ENCODE measurements around the gene PRUNE1.

The PRUNE1 gene

DNA sequence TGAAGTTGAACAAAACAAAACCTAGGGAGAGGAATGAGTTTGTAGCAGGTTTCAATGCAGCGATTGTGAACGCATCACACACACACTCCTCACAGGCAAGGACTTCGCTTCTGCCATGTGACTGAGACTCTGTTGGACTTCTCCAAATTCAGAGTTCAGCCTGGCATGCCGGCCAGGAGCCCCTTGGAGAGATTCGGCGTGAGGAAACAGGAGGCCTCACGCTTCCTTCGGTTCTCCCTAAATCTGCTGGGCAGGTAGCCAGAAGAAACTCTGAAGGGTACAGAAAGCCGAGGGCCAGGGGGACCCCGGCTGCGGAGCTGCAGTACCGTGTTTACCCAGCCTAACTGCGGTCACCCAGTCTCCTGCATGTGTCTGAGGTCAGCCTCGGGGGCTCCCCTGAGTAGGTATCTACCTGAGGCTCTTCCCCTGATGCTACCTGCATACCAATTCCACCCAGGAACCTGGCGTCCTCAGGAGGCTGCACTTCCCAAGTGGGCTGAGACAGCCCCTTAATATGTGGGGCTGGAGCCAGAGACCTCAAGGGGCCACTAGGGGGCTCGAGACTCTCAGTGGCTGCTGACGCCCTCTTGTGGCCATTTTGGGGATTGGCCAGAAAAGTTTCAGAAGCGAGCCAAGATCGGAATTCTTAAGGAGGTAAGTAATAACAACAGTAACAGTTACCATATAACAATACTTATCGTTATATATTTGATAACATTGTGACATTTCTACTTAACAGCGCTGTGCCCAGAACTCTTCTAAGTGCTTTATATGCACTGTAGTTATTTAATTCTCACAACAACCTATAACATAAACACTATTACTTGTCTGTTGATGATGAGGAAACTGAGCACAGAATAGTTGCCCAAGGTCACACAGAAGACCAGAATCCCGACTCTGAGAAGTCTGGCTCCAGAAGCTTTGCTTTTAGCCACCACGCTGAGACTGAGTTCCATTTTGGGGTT is 28.9 kb upstream of the PRUNE1 start:
- DNase-seq = peak; percentile 90

DNA sequence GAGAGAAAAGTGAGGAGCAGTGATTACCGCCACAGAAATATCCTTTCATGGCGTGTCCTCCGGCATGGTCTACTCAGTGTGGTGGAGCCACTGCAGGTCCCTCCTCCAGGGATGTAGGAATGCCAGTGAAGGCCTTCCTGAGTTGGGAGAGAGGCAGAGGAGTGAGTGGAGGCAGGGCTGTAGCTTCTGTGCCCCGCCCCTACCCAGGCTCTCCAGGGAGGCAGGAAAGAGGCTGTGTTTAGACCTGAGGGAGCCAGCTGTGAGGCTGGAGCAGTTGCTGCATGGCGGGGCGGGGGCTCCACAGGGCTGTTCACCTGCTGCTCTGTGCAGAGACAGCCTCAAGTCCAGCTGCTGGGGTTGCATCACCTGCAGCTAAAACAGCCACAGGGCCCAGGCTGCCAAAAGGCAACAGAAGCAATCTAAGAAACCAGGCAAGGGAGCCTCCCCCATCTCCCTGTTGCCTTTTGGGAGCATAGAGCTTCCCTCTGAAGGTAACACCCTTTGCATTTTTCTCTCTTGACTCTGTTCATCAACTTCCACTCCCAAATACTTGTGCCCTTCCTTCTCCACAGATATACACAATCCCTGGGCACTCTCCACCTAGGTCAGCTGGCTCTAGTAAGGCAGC is 27.0 kb upstream of the PRUNE1 start:
- DNase-seq = no peak

DNA sequence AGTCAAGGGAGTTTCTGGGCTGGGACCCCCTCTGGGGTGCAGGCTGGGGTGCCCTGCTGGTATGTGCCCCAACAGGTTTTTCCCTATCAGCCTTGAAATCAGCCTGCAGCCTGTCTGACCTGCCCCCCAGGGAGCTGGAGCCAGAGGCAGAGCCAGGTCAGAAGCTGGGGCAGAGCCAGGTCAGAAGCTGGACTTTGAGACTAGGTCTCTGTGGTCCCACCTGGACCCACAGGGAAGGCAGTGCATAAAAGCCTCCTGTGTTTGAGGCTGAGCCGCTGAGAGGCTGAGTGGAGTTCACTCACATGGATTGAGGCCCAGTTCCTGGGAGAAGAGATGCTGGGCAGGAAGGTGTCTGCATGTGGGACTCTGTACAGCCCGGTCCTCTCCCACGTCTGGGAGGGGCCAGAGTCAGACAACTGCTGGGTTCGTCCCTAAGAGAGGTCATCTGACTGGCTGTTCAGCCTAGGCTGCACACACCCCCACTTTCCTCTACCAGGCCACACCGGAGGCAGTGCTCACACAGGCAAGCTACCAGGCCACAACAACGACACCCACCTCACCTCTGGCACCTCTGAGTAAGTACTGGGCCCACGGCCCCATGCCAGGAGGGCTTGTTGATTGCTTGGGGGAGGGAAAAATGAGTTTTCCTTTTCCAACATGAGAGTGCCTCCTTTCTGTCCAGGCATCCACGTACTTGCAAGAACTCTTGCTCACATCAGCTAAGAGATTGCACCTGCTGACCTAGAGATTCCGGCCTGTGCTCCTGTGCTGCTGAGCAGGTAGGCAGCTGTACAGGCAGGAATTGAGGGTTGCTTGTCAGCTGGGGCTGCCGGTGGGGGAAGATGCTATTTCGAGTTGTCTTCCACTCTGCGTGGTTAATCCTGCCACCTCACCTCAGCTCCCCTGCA is 26.2 kb upstream of the PRUNE1 start, which contains the start of gene ANXA9:
Gene ANXA9, plus strand, starts transcription at position 488 of the 908 bp plus-strand sequence. CDS start 814 bp downstream, outside the sequence.
- no peak for DNase-seq

DNA sequence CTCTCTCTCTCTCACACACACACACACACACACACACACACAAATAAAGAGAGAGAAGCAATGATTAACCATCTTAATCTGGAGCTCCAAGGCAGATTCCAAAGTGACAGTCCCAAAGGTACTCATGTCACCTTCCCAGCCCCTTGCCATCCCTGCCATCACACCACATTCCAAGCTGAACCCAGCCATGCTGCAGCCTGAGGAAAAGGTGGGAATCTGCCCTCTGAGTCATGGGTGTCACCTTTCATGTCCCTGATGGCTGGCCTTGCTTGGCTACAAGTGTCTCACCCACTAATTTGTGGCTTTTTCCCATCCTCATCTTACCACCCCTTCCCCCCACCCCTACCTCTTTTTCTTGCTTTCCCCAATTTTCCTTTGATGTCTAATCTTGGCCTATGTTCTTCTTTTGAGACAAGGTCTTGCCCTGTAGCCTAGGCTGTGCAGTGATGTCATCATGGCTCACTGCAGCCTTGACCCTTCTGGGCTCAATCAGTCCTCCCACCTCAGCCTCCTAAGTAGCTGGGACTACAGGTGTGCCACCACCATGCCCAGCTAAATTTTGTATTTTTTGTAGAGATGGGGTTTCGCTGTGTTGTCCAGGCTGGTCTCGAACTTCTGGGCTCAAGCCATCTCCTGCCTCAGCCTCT is 22.9 kb upstream of the PRUNE1 start:
- no peak for DNase-seq

DNA sequence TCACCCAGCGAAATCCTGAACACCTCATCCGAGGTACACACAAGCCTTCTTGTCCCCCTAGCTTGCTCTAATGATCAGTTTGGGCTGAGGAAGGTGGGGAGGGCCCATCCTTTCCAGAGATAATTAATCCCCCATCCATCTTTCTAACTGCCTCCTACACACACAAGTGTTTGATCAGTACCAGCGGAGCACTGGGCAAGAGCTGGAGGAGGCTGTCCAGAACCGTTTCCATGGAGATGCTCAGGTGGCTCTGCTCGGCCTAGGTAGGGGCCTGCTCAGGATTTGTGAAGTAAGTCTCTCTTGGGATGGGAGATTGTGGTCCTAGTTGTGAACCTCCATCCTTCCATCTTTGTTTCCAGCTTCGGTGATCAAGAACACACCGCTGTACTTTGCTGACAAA is 20.3 kb upstream of the PRUNE1 start:
- no peak for DNase-seq

DNA sequence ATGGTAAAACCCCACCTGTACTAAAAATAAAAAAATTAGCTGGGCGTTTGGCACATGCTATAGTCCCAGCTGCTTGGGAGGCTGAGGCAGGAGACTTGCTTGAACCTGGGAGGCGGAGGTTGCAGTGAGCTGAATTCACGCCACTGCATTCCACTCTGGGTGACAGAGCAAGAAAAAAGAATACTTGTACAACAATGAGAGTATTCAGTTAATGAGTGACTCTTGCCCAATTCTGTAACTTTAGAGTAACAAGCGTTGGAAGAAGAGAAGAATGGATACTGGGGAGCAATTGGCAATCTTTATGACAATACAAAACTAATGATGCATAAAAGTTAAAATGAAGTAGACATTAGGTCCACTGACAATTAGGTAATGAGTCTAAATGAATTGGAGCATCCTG is 15.6 kb upstream of the PRUNE1 start:
- DNase-seq = no peak

DNA sequence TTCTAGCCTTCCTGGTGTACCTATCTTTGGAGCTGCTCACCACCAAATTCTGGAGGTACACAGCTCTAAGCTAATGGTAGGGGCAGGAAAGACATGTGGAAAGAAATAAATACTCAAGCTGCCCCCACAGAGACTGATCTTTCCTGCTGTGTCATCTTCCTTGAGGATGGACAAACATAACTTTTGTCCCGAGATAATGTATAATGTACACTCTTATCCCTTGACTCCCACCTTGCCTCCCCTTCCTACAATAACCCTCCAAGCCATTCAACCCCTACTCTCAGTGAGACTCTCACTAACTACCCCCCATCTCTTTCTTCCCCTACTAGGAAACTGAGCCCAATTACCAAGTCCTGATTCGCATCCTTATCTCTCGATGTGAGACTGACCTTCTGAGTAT is 14.0 kb upstream of the PRUNE1 start:
- DNase-seq = no peak

DNA sequence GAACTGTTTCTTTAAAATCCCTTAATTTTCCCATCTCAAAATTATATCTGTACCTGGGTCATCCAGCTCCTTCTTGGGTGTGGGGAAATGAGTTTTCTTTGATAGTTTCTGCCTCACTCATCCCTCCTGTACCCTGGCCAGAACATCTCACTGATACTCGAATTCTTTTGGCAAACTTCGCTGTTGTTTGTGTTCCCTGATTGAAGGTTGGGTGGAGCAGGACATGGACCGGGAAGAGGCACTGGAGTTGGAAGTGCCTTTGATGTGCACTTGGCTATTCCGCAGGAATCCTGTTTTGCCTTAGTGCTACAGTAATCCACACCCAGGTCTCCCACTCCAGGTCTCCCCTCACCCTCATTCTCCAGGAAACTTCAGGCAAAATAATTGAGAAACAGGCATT is 12.8 kb upstream of the PRUNE1 start:
- no peak for DNase-seq

DNA sequence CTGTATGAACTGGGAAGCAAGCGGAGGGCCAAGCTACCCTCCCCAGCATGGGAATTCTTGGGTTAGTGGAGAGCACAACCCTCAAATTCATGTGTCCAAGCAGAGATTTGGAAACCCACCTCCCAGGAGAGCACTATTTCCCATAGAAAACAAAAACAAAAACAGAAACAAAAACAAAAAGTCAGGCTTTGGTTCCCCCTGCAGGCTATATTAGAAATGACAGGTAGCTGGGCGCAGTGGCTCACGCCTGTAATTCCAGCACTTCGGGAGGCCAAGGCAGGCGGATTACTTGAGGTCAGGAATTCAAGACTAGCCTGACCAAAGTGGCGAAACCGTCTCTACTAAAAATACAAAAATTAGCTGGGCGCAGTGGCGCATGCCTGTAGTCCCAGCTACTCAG is 12.4 kb upstream of the PRUNE1 start:
- DNase-seq = no peak

DNA sequence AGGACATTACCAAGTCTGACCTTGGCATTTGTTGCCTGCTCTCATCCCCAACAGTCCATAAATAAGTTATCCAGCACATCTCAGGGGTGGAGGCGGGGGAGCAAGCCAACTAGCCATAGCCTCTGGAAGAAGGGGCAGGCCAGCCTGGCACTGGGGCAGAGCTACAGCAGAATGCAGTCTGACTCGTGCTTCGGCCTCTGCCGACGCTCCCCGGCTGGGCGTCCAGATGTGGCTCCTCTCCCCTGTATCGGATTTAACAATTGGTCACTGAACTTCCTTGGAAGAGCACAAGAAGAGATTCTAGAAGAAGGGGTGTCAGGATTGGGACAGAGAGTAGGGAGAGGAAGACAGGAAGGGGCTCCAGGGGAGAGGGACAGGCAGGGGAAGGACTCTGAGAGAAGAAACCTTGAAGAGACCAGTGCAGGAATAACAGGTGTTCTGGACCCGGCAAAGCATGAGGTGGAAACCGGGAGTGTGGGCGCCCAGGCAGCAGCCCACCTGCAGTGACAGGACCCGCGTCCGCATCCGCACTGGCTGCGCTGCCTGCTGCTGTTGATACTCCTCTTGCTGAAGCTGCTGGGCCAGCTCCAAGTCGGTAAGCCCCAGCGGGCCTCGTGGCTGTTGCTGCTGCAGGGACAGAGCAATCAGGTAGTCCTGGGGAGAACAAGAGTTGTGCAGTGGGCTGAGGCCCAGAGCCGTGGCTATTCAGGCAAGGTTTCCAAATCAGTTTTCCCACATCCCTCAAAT is 10.9 kb upstream of the PRUNE1 start:
- DNase-seq = no peak

DNA sequence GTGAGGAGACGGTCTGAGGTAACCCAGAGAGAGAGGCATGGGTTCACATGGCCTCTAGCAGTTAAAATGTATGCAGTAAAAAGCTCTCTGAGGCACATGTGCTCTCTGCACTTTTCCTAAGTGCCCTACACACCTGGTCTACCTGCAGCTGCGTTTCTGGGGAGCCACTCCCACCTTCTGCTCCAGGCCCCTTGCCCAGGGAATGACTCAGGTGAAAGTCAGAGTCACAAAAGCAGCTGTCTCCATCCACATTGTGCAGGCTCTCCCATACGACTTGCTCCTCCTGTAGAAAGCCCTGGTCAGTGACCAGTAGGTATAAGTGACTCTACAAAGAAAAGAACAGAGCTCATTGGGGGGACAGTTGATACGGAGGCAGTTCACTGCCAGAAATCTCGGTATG is 10.3 kb upstream of the PRUNE1 start:
- no peak for DNase-seq

DNA sequence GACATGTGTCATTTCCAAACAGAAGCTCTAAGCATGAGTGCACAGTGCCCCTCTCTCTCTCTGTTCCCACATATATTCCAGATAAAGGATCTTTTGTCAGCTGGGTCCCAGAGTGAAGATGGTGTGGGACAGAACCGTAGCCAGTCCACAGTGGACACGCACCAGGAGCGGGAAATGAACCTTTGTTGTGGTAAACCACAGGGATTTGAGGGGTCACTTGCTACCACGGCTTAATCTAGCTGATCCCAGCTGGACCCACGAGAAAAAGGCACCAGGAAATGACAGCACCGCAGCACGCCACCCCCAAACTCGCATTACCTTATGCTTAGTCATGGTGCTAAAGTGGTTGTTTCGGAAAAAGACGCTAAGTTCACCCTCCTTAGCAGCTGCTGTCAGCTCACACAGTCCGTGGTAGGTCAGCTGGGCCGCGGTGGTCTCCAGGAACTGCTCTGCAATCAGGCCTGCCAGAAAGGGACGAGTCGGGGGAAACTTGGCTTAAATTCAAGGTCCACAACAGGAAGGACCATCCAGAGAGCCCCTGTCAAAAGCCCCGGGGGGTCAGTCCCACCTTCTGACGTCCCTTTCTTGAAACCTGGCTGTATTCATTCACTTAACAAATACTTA is 9.1 kb upstream of the PRUNE1 start:
- no peak for DNase-seq

DNA sequence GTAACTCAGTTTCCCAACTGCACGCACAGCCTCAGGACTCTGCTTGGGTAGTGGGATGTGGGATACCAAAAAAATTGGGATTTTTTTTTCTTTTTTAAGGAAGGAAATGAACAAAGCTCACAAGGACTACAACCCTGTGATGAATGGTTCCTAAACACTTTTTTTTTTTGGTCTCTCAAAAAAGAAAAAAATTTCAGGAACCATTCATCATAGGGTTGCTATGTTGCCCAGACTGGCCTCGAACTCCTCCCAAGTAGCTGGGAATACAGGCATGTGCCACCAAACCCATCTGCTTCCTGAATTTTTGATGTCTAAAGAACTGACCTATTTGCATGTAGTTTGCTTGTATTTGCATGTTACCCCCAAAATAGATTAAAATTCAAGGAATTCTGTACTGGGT is 8.3 kb upstream of the PRUNE1 start:
- DNase-seq = no peak

DNA sequence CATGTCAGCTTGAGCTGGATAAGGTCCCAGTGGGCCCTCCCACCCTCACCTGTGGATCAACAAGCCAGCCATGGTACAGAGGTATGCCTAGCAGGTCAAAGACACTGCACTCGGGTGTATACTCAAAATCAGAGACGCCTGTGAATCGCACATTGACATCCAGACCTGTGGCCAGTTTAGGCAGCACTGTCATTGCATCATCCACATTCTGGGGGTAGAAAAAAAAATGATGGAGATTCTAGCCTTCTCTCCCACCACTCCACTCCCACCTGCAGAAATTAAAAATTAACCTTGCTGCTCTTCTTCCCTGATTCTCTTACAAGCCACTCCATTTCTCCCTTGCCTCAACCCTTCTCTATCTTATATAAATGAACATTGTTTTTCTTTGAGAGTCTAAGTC is 7.8 kb upstream of the PRUNE1 start:
- DNase-seq = no peak

DNA sequence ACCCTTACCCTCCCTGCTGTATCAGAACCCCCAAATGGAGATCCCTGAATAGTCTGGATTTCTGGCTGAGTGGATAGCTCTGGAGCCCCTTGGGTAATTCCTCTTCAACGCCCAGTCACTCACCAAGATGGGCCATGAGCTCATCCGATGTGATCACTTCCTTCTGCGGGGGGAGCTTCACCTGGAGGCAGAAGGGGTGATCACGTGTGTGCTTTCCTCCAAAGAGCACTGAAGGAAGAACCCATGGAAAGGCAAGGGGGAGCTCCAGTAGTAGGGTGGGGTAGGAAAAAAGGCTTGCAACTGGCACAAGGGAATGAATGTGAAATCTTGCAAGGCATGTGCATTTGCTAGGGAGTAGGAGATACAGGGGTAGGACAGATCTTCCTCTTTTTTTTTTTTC is 6.6 kb upstream of the PRUNE1 start:
- DNase-seq = no peak

DNA sequence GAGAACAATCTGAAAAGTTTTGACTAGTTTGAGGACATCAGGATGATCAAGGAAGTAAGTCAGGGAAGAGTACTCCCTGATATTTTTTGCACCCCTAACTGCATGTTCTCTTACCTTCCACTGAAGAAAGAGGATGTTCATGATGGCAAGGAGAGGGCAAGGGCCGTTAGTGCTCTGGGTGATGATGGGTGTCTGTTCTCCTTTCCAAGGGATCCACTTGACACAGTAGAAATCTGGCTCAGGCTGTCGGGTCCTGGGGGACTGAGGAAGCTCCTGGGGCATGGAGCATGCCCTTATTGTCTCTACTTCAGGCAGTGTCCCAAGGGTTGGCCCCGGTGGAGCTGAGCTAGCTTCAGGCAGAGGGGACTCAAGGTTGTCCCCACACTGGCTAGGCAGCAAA is 6.2 kb upstream of the PRUNE1 start:
- no peak for DNase-seq

DNA sequence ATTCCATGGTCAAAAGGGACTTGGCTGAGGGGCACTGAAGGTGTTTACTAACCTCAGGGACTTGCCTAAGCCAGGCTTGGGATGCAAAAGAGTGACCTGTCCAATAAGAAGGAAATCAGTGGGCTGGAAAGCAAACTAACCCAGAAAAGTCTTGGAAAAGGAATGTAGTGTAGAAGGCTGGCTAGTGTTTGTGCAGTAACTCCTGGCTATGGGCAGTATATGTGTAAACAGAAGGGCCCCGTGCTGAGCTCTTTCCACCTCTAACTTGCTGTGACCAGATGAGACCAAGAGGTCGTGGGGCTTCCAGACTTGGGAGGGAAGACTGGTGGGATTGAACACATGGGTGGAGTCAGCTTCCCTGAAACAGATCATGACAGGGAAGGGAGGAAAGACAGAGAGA is 5.6 kb upstream of the PRUNE1 start:
- no peak for DNase-seq

DNA sequence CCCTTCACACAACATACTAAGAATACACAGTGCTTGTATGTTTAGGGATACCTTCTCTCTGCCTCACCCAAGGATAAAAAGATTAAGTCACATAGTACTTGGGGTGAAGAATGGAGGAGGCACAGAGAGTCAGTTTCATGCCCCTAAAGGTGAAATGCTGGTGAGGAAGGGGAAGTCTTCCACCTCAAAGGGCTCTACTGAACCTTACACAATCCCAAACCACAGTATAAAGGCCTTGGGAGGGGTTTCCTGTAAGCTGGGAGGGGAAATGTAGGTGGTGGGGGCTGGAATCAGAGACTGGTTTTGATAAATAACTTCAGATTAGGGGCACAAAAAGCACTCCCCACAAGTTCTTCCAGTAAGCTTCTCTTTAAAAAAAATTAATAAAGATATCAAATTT is 5.1 kb upstream of the PRUNE1 start:
- DNase-seq = no peak

DNA sequence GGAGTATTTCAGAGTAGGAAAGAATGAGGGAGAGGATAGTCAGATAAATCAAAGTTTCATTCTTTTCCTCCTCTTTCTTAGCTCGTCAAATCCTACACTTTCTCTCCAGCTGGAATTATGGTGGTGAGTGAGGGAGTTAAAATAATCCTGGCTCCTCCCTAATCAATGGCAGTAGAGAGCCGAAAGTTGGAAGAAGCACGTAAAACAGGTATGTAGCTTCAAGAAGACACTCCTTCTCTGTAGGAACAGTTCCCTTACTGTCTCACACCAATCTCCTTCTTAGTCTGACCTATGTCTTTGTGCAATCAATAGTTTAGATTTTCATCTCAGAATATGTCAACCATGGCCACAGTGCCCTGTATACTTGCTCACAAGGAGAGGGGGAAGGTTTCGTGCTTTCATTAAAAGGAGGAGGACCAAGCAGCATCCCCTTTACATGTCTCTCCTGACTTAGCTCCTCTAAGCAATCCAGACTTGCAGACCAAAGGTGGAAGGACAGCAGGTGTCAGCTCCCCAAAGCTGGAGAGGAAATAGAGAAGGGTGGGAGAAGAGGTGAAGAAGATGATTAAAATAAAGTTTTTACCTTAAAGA is 2.4 kb upstream of the PRUNE1 start:
- DNase-seq = no peak

DNA sequence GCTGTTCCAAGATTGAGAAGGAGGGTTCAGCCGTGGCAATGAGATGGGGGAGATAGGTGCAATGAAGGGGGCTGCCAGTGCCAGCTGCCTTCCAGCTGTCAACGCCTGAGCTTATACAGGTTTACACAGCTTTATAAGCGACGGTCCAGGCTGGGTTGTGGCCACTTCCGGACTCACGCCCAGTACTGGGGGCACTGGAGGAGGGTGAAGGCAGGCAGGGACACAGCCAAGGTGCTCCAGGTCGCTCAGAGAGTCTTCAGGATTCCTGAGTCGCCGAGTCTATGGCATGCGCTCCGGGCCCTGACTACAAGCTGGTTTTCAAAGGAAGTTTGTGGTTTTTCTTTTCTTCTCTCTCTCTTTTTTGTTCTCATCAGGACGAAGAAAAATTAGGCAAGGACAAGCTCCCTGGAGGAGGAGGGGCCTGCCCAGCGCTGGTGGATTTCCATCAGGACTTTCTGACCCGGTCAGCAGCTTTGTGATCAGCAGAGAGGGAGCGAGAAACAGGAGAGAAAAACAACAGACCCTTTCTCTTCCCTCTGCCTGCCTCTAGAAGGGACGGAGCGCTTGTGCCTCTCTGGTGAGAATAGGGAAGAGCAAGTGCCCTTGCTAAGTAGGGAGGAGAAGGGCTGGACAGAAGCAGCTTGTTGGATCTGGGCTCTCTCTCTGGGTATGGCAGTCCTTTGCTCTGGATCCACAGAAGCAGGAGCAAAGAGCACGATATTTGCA is 1.8 kb upstream of the PRUNE1 start, which contains the start of gene MINDY1:
Gene MINDY1, minus strand, starts transcription at position 576 of the 726 bp plus-strand sequence. CDS start 4,285 bp downstream, outside the sequence.
- DNase-seq = peak; percentile 84

Data from right hindlimb (tissue), 1 donor.